Subcutaneous adipose tissue (tissue), 4 donors: ENCODE measurements around the gene OR52M1. TPM values are rescaled to one million over a fixed set of nuclear protein-coding genes. Genes with fewer than 3 reads are reported as not detected.

Experiments used
- total RNA-seq, 4 donors: library from RNA; depleted of rRNA; stranded (reverse); fragments of >200 nt; gene quantifications; one replicate each; pipeline ENCODE4 v1.1.0, GENCODE V29; 2016
- TF ChIP-seq, protein P1 (sequence below): fragments of 450-650 bp; IDR thresholded peaks from one replicate; pipeline ENCODE4 v1.5.1; 2016; ENCODE audit warnings: low read depth, mild to moderate bottlenecking, control low read depth, antibody characterized with exemption, moderate library complexity

The OR52M1 gene
- total RNA-seq, 4 donors from 2014 or later: not detected

DNA sequence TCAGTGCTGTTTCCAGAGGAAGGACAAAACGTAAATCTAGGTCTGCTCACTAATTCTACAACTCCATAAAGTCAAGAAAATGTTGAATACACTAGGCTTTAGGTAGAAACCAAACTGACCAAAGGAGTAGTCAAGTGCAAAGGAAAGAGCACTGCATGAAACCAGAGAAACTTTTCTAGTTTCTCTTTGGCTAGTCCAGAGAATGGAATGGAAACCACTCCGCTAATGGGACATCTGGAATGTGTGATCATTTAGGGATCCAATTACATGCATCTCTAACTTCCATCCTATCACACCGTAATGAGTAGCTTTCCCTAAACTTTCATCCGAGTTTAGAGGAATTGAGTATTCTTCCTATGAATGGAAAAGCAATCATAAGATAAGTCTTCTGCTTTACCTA is 2.4 kb downstream of the OR52M1 start:
- TF ChIP-seq, protein P1, sequence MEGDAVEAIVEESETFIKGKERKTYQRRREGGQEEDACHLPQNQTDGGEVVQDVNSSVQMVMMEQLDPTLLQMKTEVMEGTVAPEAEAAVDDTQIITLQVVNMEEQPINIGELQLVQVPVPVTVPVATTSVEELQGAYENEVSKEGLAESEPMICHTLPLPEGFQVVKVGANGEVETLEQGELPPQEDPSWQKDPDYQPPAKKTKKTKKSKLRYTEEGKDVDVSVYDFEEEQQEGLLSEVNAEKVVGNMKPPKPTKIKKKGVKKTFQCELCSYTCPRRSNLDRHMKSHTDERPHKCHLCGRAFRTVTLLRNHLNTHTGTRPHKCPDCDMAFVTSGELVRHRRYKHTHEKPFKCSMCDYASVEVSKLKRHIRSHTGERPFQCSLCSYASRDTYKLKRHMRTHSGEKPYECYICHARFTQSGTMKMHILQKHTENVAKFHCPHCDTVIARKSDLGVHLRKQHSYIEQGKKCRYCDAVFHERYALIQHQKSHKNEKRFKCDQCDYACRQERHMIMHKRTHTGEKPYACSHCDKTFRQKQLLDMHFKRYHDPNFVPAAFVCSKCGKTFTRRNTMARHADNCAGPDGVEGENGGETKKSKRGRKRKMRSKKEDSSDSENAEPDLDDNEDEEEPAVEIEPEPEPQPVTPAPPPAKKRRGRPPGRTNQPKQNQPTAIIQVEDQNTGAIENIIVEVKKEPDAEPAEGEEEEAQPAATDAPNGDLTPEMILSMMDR: no peak

DNA sequence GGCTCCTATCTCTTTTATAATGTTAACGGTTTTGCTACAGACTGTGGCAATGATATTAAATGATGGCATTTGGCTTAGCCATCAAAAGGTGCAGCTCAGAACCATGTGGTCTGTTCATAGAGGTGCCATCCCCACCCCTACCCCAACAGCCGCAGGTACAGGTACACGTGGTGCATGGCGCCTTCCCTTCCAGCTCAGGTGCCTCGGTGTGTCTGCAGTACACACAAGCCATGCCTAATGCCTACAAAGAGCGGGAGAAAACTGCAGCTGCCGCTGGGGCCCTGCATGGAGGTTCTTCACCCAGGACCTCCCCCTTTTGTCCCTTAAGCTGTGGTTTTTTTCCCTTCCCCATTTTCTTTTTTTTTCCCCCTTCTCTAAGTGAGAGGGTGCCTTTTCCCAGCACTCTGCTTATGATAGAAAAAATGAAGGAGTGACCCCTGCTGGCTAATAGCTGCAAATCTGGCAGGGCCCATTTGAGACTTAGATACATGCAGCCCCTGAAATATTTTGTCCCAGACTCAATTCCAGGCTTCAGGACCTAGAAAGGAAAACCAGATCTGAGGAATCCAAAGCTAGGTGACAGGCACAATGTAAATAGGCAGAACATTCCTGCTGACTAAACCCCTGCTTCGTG is 6.5 kb downstream of the OR52M1 start:
- TF ChIP-seq, protein P1: no peak

DNA sequence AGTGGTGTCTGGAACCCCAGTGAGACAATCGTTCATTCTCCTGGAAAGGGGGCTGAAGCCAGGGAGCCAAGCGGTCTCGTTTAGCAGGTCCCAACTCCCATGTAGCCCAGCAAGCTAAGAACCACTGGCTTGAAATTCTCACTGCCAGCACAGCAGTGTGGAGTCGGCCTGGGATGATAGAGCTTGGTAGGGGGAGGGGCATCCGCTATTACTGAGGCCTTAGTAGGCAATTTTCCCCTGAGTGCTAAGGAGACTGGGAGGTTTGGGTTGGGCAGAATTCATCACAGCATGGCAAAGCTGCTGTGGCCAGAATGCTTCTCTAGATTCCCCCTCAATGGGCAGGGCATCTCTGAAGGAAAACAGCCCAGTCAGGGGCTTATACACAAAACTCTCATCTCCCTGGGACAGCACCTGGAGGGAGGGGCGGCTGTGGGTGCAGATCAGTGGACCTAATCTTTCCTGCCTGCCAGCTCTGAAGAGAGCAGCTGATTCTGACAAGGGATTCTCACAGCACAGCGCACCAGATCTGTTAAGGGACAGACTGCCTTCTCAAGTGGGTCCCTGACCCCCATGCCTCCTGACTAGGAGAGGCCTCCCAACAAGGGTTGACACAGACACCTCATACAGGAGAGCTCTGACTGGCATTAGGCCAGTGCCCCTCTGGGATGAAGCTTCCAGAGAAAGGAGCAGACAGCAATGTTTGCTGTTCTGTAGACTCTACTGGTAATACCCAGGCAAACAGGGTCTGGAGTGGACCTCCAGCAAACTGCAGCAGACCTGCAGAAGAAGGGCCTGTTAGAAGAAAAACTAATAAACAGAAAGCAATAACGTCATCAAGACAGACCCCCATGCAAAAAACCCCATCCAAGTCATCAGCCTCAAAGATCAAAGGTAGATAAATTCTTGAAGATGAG is 14.8 kb downstream of the OR52M1 start:
- TF ChIP-seq, protein P1: no peak

DNA sequence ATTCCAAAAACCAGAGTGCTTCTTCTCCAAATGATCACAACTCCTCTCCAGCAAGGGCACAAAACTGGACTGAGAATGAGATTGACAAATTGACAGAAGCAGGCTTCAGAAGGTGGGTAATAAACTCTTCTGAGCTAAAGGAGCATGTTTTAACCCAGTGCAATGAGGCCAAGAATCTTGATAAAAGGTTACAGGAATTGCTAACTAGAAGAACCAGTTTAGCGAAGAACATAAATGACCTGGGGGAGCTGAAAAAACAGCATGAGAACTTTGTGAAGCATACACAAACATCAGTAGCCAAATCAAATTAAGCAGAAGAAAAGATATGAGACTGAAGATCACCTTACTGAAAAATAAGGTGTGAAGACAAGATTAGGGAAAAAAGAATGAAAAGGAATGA is 15.5 kb downstream of the OR52M1 start:
- TF ChIP-seq, protein P1: no peak

DNA sequence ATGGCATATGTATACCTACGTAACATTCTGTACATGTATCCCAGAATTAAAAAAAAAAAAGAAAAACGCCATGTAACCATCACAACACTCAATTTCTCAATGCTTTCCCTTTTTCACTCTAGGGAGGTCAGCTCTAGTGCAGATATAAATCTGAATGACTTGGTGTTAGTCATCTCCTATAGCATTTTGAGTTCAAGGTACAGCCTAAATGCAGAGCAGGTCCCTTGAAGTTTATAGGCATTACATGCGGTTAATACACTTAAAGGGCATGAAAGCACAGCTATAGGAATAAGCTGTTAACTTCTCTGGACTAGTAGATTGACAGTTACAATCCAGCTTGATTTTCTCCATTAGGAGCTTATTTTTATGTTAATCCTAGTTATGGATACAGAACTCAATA is 20.4 kb downstream of the OR52M1 start:
- TF ChIP-seq, protein P1: no peak

DNA sequence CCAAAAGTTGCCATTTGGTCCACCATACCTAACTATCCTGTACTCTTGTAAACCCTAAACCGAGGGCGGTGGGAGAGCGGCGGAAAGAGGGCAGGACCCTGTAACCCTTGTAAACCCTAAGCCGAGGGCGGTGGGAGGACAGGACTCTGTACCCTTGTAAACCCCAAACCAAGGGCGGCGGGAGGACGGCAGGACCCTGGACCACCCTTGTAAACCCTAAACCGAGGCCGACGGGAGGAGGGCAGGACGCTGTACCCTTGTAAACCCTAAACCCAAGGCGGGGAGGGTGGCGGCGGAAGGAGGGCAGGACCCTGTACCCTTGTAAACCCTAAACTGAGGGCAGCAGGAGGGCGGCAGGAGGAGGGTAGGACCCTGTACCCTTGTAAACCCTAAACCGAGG is 24.1 kb downstream of the OR52M1 start:
- TF ChIP-seq, protein P1: no peak

DNA sequence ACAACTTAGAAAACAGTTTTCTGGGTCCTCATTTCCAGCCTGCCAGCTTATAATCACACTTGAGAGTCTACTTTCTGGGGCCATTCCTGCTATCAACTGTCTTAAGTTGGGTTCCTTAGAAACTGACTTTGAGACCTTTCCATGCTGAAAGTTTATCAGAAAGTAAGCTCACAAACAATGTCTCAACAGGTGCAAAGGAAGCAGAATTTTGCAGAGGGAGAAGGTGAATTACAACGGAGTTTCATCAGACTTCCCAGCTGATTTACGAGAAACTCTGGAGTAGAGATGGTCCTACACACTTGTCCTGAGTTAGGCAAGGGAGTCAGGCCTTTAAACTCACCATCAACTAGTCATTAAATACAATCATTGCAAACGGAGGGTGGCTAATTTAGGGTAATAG is 31.9 kb downstream of the OR52M1 start:
- TF ChIP-seq, protein P1: no peak
